Mesodermal cell (in vitro differentiated cells): Measurements from ENCODE around the gene STUM. TPM values are rescaled to one million over a fixed set of nuclear protein-coding genes. Genes with fewer than 3 reads are reported as not detected.
"Not testable (repeated sequence)": the region's sequence is repeated elsewhere in the genome, so short reads cannot be mapped to it uniquely, and the experiment has no call there.

ENCODE experiments used
- H3K27ac ChIP-seq: 2 replicates; pipeline ENCODE4 v1.7.0; 2013; ENCODE audit warnings: mild to moderate bottlenecking, low read depth, low read length, moderate library complexity; ENCODE audit not compliant: severe bottlenecking
- H3K36me3 ChIP-seq: 2 replicates; pipeline ENCODE4 v1.7.1; 2013; ENCODE audit warnings: mild to moderate bottlenecking, low read length, moderate library complexity; ENCODE audit not compliant: control insufficient read depth, insufficient read depth
- H3K4me1 ChIP-seq: one replicate; pipeline ENCODE4 v1.7.1; 2013; ENCODE audit warnings: mild to moderate bottlenecking, low read length; ENCODE audit not compliant: insufficient read depth, control insufficient read depth, poor library complexity, severe bottlenecking
- H3K4me3 ChIP-seq: 2 replicates; pipeline ENCODE4 v1.7.0; 2013; ENCODE audit warnings: low read length, control low read depth, mild to moderate bottlenecking; ENCODE audit not compliant: insufficient read depth, poor library complexity, severe bottlenecking; ENCODE audit errors: extremely low read depth
- H3K9me3 ChIP-seq: 2 replicates; pipeline ENCODE4 v1.7.1; 2013; ENCODE audit warnings: mild to moderate bottlenecking, low read length, moderate library complexity; ENCODE audit not compliant: control insufficient read depth
- WGBS, 2 experiments: methylation state at CpG; one replicate each; pipeline ENCODE4 v1.1.5; 2013; ENCODE audit warnings: missing lambda C conversion rate in 2 of 2; ENCODE audit not compliant: insufficient coverage in 2 of 2; 5-methylcytosine and 5-hydroxymethylcytosine counted together
- polyA plus RNA-seq, 2 experiments: library from polyadenylated mRNA; stranded (reverse); fragments of 50-300 nt; gene quantifications; one replicate each; pipeline ENCODE4 v1.2.3, GENCODE V29; 2013

The STUM gene, protein sequence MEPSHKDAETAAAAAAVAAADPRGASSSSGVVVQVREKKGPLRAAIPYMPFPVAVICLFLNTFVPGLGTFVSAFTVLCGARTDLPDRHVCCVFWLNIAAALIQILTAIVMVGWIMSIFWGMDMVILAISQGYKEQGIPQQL
- 0.15 TPM for polyA plus RNA-seq (2013, experiment 1 of 2)
- 0.15 TPM for polyA plus RNA-seq (2013, experiment 2 of 2)

DNA sequence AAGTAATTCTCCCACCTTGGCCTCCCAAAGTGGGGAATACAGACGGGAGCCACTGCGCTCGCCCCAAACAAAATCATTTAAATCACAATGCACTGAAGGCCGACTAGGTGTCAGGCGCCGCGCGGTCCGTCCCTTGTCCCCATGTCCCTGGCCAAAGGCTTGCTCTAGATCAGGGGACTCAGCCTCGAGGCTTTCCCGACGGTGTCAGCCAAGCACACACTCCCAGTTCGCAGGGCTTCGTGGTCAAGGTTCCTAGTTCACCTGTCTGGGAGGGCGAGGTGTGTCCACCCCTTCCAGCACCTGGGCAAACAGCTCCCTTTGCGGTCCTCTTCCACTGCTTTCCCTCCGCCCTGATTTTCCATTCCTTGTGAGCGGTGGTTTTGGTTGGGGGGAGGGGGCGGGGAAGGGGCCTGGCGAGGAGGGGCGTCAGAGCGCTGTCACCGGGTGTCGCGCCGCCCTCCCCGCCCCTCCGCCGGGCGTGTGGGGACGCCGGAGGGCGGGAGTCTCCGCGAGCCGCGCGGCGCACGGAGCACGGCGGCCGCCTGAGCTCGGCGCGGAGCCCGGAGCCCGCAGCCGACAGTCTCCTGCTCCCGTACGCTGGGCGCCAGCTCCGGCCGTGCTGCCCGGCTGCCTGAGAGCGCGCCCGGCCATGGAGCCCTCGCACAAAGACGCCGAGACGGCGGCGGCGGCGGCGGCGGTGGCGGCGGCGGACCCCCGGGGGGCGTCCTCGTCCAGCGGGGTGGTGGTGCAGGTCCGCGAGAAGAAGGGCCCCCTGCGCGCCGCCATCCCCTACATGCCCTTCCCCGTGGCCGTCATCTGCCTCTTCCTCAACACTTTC lies at the start of gene STUM:
Gene STUM, plus strand, starts transcription at position 509 of the 838 bp plus-strand sequence. Its CDS starts 141 bp downstream, at position 650.
- peaks cover 9% of the 10 kb centered on the region for H3K4me1 ChIP-seq
- H3K4me3 ChIP-seq, result peak within 1 kb of the TSS; percentile 31
- 1% methylated on average over 43 to 52 of the region's 82 CpGs for WGBS, 2 experiments
- no peak within 1 kb of the TSS for H3K27ac ChIP-seq
- no peaks in the 10 kb centered on the region for H3K36me3 ChIP-seq
- no peaks in the 10 kb centered on the region for H3K9me3 ChIP-seq

DNA sequence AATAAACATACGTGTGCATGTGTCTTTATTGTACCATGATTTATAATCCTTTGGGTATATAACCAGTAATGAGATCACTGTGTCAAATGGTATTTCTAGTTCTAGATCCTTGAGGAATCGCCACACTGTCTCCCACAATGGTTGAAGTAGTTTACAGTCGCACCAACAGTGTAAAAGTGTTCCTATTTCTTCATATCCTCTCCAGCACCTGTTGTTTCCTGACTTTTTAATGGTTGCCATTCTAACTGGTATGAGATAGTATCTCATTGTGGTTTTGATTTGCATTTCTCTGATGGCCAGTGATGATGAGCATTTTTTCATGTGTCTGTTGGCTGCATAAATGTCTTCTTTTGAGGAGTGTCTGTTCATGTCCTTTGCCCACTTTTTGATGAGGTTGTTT lies 48.9 kb upstream of the STUM start:
- not testable (repeated sequence) for H3K4me1 ChIP-seq, H3K9me3 ChIP-seq, H3K36me3 ChIP-seq, H3K27ac ChIP-seq, H3K4me3 ChIP-seq
- 77 to 83% methylated on average over 1 to 2 of the region's 3 CpGs for WGBS, 2 experiments

DNA sequence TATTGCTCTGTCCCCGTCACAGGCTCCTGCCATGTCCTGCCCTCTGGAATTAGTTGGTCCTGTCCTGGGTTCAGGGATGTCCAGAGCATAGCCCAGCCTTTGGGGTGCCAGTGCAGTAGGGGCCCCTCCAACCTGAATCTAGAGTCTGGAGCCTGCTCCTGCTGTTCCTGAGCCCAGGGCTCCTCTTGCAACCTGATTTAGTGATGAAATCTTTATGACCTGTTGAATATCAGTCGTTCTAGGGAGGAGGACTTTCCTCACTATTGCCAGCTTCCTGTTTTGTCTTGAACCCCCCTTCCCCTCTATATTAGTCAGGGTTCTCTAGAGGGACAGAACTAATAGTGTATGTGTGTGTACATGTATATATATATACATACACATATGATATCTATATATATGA lies 42.5 kb upstream of the STUM start:
- WGBS, 2 experiments, result 92% methylated on average over 1 of the region's 2 CpGs; no CpG with 5 or more reads in 1 of the 2 experiments
- H3K4me3 ChIP-seq, result no peak overlapping the region
- no peaks in the 10 kb centered on the region for H3K36me3 ChIP-seq

DNA sequence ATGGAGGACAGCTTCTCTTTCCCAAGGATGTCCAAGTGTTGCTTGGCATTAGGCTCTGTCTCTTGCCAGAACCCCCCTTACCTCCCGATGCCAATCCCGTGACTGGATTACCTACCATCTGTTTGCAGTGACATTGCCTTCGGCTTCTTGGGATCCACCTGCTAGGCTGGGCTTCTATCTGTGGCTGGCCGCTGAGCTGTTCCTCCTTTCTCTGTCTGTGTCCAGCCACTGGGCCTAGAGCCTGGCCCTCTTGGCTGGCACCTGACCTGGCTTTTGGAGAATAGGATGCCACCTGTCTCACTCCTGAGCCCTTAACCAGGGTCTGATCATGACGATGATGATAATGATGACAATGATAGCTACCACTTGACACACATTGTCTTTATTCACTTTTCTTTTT lies 41.6 kb upstream of the STUM start:
- Histone ChIP-seq H3K4me1 (peaks cover 3% of the 10 kb centered on the region), H3K4me3 (no peak overlapping the region), H3K36me3 (no peaks in the 10 kb centered on the region), H3K27ac (no peak overlapping the region), H3K9me3 (no peaks in the 10 kb centered on the region)
- WGBS, 2 experiments, result 88 to 90% methylated on average over 4 of the region's 5 CpGs

More for the DNA sequence above, 42.5 kb upstream of the STUM start:
- no peak overlapping the region for H3K27ac ChIP-seq
- no peaks in the 10 kb centered on the region for H3K4me1 ChIP-seq
- no peaks in the 10 kb centered on the region for H3K9me3 ChIP-seq

DNA sequence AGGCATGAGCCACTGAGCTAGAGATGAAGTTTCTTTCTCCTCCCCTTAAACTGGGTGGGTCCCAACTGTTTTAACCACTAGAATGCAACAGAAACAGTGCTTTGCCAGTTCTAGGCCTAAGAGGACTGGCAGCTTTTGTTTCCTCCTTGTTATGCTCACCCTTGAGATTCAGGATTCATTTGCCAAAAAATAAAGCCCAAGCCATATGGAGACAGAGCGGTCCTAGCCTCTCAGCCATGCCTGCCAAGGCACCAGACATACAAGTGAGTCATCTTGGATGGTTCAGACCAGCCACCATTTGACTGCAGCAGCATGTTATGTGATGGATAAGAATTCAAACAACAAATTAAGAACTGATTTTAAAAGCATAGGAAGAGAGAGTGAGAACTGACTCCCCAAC lies 38.1 kb upstream of the STUM start:
- H3K4me1 ChIP-seq, result peaks cover 5% of the 10 kb centered on the region
- H3K9me3 ChIP-seq, result no peaks in the 10 kb centered on the region
- H3K27ac ChIP-seq, result no peak overlapping the region
- H3K36me3 ChIP-seq, result no peaks in the 10 kb centered on the region
- WGBS, 2 experiments, result 100% methylated on average over 1 of the region's 1 CpG
- no peak overlapping the region for H3K4me3 ChIP-seq

DNA sequence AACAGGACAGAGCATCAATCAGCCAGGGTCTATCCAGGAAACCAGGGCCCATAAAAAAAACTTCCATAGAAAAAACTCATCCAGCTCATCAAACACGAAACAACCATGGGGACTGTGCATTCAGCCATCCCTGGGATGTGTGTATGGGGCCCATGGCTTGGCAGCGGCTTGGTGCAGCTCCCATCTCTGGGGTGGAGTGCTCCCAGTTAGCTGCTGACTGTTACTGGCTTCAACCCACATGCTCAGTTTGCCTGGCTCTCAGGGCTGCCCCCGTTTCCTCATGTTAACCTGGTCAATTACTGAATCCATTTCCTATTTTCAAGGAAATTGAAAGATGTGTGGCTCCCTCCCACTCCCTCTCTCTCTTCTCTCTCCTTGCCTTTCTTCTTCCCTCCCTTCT lies 37.3 kb upstream of the STUM start:
- no peaks in the 10 kb centered on the region for H3K36me3 ChIP-seq
- H3K4me3 ChIP-seq, result no peak overlapping the region
- 70 to 89% methylated on average over 2 to 3 of the region's 3 CpGs for WGBS, 2 experiments
- no peaks in the 10 kb centered on the region for H3K9me3 ChIP-seq
- H3K4me1 ChIP-seq, result peaks cover 5% of the 10 kb centered on the region
- no peak overlapping the region for H3K27ac ChIP-seq

DNA sequence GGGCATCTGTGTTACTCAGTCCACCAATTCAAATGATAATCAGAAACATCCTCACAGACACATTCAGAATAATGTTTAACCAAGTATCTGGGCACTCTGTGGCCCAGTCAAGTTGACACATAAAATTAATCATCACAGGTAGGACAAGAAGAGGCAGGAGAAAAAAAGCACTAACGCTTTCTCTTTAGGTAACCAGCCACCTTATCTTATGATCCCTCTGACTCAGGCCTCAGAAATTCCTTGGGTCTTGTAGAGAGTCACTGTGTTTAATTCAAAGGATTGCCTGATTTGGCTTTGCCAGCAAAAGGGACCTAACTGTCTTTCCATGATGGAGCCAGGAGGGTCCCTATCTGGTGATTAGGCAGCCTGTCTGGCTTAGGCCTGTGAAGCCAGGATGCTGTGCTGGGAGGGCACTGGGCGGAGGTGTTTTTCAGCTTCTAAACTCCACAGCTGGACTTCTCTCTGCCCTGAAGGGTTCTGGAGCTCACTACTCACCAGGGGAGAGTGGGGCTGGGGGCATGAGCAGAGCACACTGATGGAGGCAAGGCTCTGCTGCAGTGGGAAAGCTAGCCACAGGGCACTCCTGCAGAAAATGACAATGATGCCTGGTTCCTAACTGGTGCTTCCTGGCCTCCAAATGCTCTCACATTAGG lies 36.4 kb upstream of the STUM start:
- no peak overlapping the region for H3K4me3 ChIP-seq
- no peaks in the 10 kb centered on the region for H3K36me3 ChIP-seq
- 67% methylated on average over 1 of the region's 2 CpGs; no CpG with 5 or more reads in 1 of the 2 experiments for WGBS, 2 experiments
- no peaks in the 10 kb centered on the region for H3K9me3 ChIP-seq
- no peak overlapping the region for H3K27ac ChIP-seq
- H3K4me1 ChIP-seq, result peaks cover 5% of the 10 kb centered on the region

DNA sequence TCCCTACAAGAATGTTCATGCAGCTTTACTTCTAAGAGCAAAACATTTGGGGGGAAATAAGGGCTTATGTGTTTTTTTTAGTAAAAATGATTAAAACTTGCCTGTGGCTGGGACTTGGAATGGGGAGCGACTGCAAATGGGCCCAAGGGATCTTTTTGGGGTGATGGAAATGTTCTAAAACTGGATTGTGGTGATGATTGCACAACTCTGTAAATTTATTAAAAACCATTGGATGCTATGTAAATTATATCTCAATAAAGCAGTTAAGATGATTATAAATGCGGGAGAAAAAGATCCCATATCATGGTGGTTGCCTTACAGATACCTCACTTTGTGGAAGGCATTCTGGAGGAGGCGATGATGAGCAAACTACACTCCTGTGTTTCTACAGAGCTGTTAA lies 30.2 kb upstream of the STUM start:
- H3K4me3 ChIP-seq, result no peak overlapping the region
- WGBS, 2 experiments, result 94% methylated on average over 3 of the region's 3 CpGs; no CpG with 5 or more reads in 1 of the 2 experiments
- no peaks in the 10 kb centered on the region for H3K36me3 ChIP-seq
- H3K4me1 ChIP-seq, result no peaks in the 10 kb centered on the region
- H3K9me3 ChIP-seq, result no peaks in the 10 kb centered on the region
- no peak overlapping the region for H3K27ac ChIP-seq

DNA sequence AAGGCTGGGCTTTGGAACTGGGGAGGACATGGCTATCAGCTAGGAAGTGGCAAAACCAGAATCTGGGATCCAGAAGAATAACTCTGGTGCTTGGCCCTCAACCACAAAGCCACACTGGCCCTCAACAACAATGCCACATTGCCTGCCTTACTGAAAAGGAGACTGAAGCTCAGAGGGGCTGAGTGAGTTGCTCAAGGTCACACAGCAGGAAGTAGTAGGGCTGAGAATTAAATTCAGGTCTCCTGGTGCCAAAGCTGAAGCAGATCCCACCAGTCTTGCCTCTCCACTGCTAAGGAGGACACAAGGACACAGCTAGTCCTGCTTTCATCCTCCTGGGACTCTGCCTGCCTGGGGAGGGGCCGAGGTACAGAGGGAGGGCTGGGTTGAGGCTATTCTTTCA lies 29.4 kb upstream of the STUM start:
- Histone ChIP-seq H3K4me1 (no peaks in the 10 kb centered on the region), H3K4me3 (no peak overlapping the region), H3K27ac (no peak overlapping the region), H3K9me3 (no peaks in the 10 kb centered on the region), H3K36me3 (no peaks in the 10 kb centered on the region)
- 100% methylated on average over 1 of the region's 1 CpG for WGBS, 2 experiments

DNA sequence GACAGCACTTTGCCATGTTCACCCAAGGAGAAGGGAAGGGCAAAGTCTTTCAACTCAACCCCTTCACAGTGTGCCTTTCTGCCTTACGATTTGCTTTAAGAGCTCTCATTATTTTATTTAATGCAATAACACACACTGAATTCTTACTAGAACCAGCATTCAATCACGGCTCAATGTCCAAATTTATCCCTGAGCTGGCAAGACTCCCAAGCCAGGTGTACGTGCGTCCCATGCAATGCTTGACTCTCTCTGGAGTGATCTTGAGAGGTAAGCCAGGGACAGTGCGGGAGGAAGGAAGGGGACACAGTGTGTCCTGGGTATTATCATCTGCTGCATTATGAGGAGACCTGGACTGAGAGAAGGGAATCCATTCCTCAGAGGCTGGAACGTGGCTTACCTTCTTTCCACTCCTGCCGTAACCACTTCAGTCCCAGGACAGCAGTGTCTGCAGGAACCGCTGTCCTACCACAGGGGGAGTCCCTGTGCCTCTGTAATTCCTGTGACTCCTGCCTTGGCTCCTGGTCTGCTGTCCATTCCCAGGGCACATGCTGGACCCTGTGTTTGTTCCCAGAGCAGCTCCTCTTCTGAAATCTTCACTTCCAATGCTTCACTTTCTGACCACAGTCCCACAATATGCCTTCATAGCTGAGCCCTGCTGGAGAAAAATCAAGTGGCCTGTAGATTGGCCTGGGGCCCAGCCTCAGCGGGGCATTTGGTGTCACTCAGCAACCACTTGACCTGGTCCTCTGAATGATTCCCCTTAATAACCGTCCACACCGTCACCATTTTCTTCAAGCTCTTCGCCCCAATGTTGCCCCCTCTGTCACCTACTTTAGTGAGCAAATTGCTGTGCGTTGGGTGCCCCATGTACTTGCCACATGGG lies 28.6 kb upstream of the STUM start:
- H3K9me3 ChIP-seq, result no peaks in the 10 kb centered on the region
- no peak overlapping the region for H3K4me3 ChIP-seq
- H3K36me3 ChIP-seq, result no peaks in the 10 kb centered on the region
- no peak overlapping the region for H3K27ac ChIP-seq
- WGBS, 2 experiments, result 78% methylated on average over 7 to 9 of the region's 13 CpGs
- H3K4me1 ChIP-seq, result no peaks in the 10 kb centered on the region
